NOMO-1 treated with dmso at 0.1 percent for 144 hours (cell line): Measurements from ENCODE around the gene CASTOR1.

ENCODE experiments used
- DNase-seq: peaks from one replicate; lab custom pipeline; 2025; ENCODE audit not compliant: unreplicated experiment; lab: John Stamatoyannopoulos, UW

The CASTOR1 gene

GRCh38 chr22:30247561-30247960 is 41.7 kb downstream of the CASTOR1 start:
- no peak for DNase-seq

GRCh38 chr22:30246814-30247376 is 42.4 kb downstream of the CASTOR1 start:
- no peak for DNase-seq

GRCh38 chr22:30245985-30246813 is 43.1 kb downstream of the CASTOR1 start, which contains the start of gene LIF:
Gene LIF (minus strand): TSS chr22:30246759. CDS start chr22:30246695, 64 bp downstream.
- no peak for DNase-seq

- DNase-seq, result no peak
Measured at GRCh38 chr22:30245181-30245984, 43.9 kb downstream of the CASTOR1 start.

- no peak for DNase-seq
Measured at GRCh38 chr22:30244641-30245040, 44.7 kb downstream of the CASTOR1 start.

GRCh38 chr22:30244066-30244465 is 45.2 kb downstream of the CASTOR1 start:
- no peak for DNase-seq

- DNase-seq, result no peak
Measured at GRCh38 chr22:30243661-30244060, 45.6 kb downstream of the CASTOR1 start.

- no peak for DNase-seq
Measured at GRCh38 chr22:30241576-30242371, 47.5 kb downstream of the CASTOR1 start.

- no peak for DNase-seq
Measured at GRCh38 chr22:30240541-30241417, 48.5 kb downstream of the CASTOR1 start.

- no peak for DNase-seq
Measured at GRCh38 chr22:30239488-30240405, 49.6 kb downstream of the CASTOR1 start.

- DNase-seq, result no peak
Measured at GRCh38 chr22:30238661-30239487, 50.4 kb downstream of the CASTOR1 start.

- no peak for DNase-seq
Measured at GRCh38 chr22:30238136-30238535, 51.2 kb downstream of the CASTOR1 start.

- DNase-seq, result no peak
Measured at GRCh38 chr22:30236875-30237274, 52.4 kb downstream of the CASTOR1 start.

GRCh38 chr22:30235687-30236170 is 53.6 kb downstream of the CASTOR1 start:
- no peak for DNase-seq
